Upper lobe of right lung (tissue), 1 donor: ENCODE results near the gene IPO13. TPM values are rescaled to one million over a fixed set of nuclear protein-coding genes. Genes with fewer than 3 reads are reported as not detected.

Experiments used
- ATAC-seq: fragments of 200-7000 bp; cut with Tn5 transposase; one replicate; pipeline ENCODE4 v1.9.1; 2020; ENCODE audit warnings: mild to moderate bottlenecking, moderate library complexity
- DNase-seq: peaks from one replicate; pipeline ENCODE4 v3.0.0-alpha.2; 2020
- H3K27ac ChIP-seq: fragments of 200-600 bp; one replicate; pipeline ENCODE4 v1.8.0; 2022
- H3K27me3 ChIP-seq: fragments of 200-600 bp; one replicate; pipeline ENCODE4 v1.8.0; 2022; ENCODE audit warnings: mild to moderate bottlenecking
- H3K36me3 ChIP-seq: fragments of 200-600 bp; one replicate; pipeline ENCODE4 v1.8.0; 2022
- H3K4me1 ChIP-seq: fragments of 200-600 bp; one replicate; pipeline ENCODE4 v1.8.0; 2022
- H3K4me3 ChIP-seq: fragments of 200-600 bp; one replicate; pipeline ENCODE4 v1.8.0; 2022; ENCODE audit warnings: mild to moderate bottlenecking
- H3K9me3 ChIP-seq: fragments of 200-600 bp; one replicate; pipeline ENCODE4 v1.8.0; 2022
- CTCF ChIP-seq: fragments of 200-600 bp; IDR thresholded peaks from one replicate; pipeline ENCODE4 v1.8.0; 2022; ENCODE audit warnings: antibody characterized with exemption
- intact Hi-C: fragments of 100-400 bp; cut with DNase I; formaldehyde crosslinking; loops from one replicate; pipeline ENCODE4 v1.11.0; 2022
- total RNA-seq: library from RNA; stranded (reverse); fragmentation: NEBNext Ultra II Directional; extraction: Animal tissue kit (Norgen Biotek cat#: 25700); gene quantifications from one replicate; pipeline ENCODE4 v1.2.1, GENCODE V29; 2021
- donor health status: DM: no; HTN: yes; CAD: no; lungs with severe emphysema.

Gene IPO13
- total RNA-seq, 1 donor from 2014 or later, result 24.9 TPM

GRCh38 chr1:43998000-43998378 is 51.2 kb downstream of the IPO13 start:
- Histone ChIP-seq H3K27ac (no peak overlapping the region), H3K9me3 (no peaks in the 10 kb centered on the region), H3K4me1 (no peaks in the 10 kb centered on the region), H3K4me3 (no peak overlapping the region), H3K36me3 (peaks cover 14% of the 10 kb centered on the region), H3K27me3 (no peaks in the 10 kb centered on the region)
- intact Hi-C loops, result no loop called here
- no peak for TF ChIP-seq CTCF
- DNase-seq (no peak), ATAC-seq (no peak)

- no peaks in the 10 kb centered on the region for H3K27me3 ChIP-seq
- DNase-seq (no peak), ATAC-seq (no peak)
- peaks cover 14% of the 10 kb centered on the region for H3K36me3 ChIP-seq
- no peaks in the 10 kb centered on the region for H3K4me1 ChIP-seq
- H3K9me3 ChIP-seq, result no peaks in the 10 kb centered on the region
- H3K4me3 ChIP-seq, result no peak overlapping the region
- intact Hi-C loops, result no loop called here
- no peak overlapping the region for H3K27ac ChIP-seq
- TF ChIP-seq CTCF, result no peak
Measured at GRCh38 chr1:43999455-43999854, 52.7 kb downstream of the IPO13 start.

- intact Hi-C loops, result loop anchor here (5.0 kb wide), 1 partner anchor 37 kb away; no protein-coding TSS in a partner anchor
Measured at GRCh38 chr1:44000122-44000665, 53.4 kb downstream of the IPO13 start.

GRCh38 chr1:44002165-44002564 is 55.4 kb downstream of the IPO13 start:
- DNase-seq (no peak), ATAC-seq (no peak)
- Histone ChIP-seq H3K4me1 (no peaks in the 10 kb centered on the region), H3K27ac (no peak overlapping the region), H3K9me3 (no peaks in the 10 kb centered on the region), H3K27me3 (no peaks in the 10 kb centered on the region), H3K4me3 (no peak overlapping the region), H3K36me3 (peaks cover 14% of the 10 kb centered on the region)
- TF ChIP-seq CTCF, result no peak
- intact Hi-C loops, result loop anchor here (5.0 kb wide), 1 partner anchor 35 kb away; no protein-coding TSS in a partner anchor

More at GRCh38 chr1:44000122-44000665, 53.4 kb downstream of the IPO13 start:
- H3K27me3 ChIP-seq, result no peaks in the 10 kb centered on the region
- no peak for TF ChIP-seq CTCF
- no peaks in the 10 kb centered on the region for H3K4me1 ChIP-seq
- no peaks in the 10 kb centered on the region for H3K9me3 ChIP-seq
- H3K4me3 ChIP-seq, result no peak overlapping the region
- no peak for ATAC-seq
- H3K27ac ChIP-seq, result no peak overlapping the region
- no peak for DNase-seq
- peaks cover 14% of the 10 kb centered on the region for H3K36me3 ChIP-seq

GRCh38 chr1:44002606-44003157 is 55.9 kb downstream of the IPO13 start:
- Histone ChIP-seq H3K4me3 (no peak overlapping the region), H3K4me1 (no peaks in the 10 kb centered on the region), H3K27me3 (no peaks in the 10 kb centered on the region), H3K27ac (no peak overlapping the region), H3K9me3 (no peaks in the 10 kb centered on the region), H3K36me3 (peaks cover 14% of the 10 kb centered on the region)
- DNase-seq (no peak), ATAC-seq (no peak)
- TF ChIP-seq CTCF, result no peak
- intact Hi-C loops, result loop anchor here (5.0 kb wide), 1 partner anchor 35 kb away; no protein-coding TSS in a partner anchor

- intact Hi-C loops, result no loop called here
- no peak for TF ChIP-seq CTCF
- H3K27ac ChIP-seq, result no peak overlapping the region
- DNase-seq (no peak), ATAC-seq (no peak)
- no peaks in the 10 kb centered on the region for H3K36me3 ChIP-seq
- H3K4me1 ChIP-seq, result no peaks in the 10 kb centered on the region
- no peaks in the 10 kb centered on the region for H3K27me3 ChIP-seq
- H3K4me3 ChIP-seq, result no peak overlapping the region
- H3K9me3 ChIP-seq, result no peaks in the 10 kb centered on the region
Measured at GRCh38 chr1:44008259-44008658, 61.5 kb downstream of the IPO13 start.
